RKO (cell line): Measurements from ENCODE around the gene FGF18.
"Not testable (repeated sequence)": the region's sequence is repeated elsewhere in the genome, so short reads cannot be mapped to it uniquely, and the experiment has no call there.

Experiments
- DNase-seq: peaks from one replicate; pipeline ENCODE4 v3.0.0-alpha.2; 2016; ENCODE audit warnings: low spot score

FGF18 gene

DNA sequence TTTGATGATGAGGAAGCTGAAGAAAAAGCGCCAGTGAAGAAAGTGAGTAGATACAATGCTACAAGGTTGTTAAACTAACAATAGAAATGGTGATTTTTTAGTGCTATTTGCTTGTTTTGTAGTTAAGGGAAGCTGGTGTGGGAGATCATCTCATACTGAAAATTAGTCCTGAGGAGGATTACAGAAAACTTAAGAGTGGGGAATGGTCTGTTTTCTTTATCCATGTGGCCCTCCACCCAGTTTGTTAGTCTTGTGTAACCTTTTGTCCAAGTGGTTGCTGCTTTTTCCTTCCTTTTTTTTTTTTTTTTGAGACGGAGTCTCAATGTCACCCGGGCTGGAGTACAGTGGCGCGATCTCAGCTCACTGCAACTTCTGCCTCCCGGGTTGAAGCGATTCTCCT is 19.3 kb upstream of the FGF18 start:
- no peak for DNase-seq

DNA sequence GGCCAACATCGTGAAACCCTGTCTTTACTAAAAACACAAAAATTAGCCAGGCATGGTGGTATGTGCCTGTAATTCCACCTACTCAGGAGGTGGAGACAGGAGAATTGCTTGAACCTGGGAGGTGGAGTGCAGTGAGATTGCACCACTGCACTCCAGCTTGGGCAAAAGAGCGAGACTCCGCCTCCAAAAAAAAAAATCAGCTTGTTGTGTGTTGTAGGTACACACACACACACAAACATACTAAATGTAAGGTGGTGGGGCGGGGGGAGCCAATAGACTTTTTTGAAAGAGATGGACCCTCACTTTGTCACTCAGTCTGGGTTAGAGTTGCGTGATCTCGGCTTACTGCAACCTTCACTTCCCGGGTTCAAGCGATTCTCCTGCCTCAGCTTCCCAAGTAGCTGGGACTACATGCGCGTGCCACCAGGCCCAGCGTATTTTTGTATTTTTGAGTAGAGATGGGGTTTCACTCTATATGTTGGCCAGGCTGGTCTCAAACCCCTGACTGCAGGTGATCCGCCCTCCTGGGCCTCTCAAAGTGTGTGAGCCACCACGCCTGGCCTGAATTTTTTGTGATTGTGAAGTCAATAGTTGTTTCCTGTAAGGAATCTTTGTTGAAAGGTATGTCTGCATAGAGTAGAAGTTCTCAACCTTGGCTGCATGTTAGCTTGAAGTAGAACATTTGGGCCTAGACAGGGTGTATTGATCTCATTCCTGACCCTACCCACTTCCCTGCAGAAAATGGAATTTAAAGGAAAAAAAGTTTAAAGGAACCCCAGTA is 18.1 kb upstream of the FGF18 start:
- no peak for DNase-seq

DNA sequence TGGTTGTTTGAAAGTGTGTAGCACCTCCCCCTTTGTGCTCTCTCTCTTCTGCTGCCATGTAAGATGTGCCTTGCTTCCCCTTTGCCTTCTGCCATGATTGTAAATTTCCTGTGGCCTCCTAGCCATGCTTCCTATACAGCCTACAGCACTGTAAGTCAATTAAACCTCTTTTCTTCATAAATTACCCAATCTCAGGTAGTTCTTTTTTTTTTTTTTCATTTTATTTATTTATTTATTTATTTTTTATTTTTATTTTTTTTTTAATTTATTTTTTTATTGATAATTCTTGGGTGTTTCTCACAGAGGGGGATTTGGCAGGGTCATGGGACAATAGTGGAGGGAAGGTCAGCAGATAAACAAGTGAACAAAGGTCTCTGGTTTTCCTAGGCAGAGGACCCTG is 16.7 kb upstream of the FGF18 start:
- DNase-seq = not testable (repeated sequence)

DNA sequence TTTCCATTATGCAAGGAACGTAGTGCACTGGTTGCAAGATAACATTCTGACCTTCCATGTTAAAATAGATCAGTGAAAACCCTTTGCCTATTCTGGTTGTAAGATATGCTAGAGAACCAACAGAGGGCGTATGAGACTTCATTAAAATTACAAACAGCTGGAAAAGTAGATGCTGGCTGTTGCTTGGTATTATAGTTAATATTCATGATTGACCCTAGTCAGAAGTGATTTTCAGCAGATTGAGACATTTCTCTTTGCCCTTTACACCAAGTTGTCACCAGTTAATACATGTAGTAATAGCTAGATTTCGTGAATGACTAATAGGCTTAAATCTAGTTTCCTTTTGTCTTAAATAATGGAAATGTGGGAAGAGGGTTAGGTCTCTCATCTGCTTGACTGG is 13.8 kb upstream of the FGF18 start:
- DNase-seq = peak; percentile 72

DNA sequence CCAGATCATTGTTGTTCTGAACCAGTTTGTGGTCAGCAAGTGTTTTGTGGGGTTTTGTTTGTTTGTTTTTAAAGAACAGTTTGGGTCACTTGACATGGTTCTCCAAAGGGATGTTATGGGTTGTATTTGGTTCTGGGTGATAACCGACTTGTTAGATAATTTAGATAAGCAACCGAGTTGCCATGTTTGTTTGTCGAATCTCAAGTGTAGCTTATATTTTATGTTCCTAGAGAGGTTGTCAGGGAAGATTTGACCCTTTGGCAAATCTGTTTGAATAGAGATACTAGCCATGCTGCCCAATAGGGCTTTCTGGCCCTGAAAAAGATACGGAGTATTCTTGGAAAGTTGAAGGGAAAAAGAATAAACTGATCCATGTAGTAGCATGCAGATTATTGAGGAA is 12.2 kb upstream of the FGF18 start:
- no peak for DNase-seq

DNA sequence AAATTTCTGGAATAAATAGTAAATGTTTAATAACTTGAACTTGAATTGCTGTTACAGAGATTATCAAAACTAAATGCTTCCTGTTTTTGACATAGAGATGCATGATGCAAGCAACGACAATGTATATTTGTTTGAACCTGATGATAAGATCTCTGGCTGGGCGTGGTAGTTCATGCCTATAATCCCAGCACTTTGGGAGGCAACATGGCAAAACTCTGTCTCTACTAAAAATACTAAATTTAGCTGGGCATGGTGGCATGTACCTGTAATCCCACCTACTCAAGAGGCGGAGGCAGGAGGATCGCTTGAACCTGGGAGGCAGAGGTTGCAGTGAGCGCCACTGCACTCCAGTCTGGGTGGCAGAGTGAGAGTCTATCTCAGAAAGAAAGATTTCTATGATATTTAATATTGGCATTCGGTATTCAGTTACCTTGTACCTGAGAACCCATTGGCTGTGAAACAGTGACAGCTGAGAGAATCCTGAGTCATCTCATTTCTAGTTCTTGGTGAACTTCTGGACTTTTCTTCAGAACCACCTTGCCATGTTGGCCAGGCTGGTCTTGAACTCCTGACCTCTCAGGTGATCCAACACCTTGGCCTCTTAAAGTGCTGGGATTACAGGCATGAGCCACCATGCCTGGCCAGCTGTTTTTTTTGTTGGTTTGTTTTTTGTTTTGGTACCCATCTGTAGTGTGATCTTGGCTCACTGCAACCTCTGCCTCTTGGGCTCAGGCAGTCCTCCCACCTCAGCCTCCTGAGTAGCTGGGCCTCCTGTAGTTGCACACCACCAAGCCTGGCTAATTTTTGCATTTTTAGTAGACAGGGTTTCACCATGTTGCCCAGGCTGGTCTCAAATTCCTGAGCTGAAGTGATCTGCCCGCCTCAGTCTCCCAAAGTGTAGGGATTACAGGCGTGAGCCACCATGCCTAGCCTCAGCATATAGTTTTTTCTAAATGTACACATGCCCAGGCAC is 10.0 kb upstream of the FGF18 start:
- DNase-seq = no peak

DNA sequence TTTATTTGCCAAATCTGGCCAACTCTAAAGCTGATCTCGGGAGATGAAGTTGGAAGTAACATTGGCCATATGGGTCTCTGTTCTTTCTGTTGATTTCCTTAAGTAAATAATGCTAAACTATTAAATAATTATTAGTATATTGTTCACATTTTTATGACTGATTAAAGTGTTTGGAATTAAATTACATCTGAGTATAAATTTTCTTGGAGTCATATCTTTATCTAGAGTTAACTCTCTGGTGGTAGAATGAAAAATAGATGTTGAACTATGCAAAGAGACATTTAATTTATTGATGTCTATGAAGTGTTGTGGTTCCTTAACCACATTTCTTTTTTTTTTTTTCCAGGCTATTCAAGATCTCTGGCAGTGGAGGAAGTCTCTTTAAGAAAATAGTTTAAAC is 9.3 kb upstream of the FGF18 start:
- DNase-seq = no peak

DNA sequence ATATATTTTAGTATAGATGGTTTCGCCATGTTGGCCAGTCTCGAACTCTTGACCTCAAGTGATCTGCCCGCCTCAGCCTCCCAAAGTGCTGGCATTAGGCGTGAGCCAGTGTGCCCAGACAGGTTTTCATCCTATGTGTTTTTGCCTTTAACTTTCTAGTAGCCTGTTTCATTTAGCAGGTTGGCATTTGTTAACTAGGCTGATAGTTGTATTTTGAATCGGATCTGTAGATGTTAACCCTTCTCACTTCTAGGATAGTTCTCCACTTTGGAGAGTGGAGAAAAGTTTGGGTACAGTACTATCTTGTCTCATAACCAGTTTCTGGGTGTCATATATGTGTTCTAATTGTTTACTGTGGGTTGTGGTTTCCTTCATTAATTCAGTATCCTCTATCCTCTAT is 7.3 kb upstream of the FGF18 start:
- no peak for DNase-seq

DNA sequence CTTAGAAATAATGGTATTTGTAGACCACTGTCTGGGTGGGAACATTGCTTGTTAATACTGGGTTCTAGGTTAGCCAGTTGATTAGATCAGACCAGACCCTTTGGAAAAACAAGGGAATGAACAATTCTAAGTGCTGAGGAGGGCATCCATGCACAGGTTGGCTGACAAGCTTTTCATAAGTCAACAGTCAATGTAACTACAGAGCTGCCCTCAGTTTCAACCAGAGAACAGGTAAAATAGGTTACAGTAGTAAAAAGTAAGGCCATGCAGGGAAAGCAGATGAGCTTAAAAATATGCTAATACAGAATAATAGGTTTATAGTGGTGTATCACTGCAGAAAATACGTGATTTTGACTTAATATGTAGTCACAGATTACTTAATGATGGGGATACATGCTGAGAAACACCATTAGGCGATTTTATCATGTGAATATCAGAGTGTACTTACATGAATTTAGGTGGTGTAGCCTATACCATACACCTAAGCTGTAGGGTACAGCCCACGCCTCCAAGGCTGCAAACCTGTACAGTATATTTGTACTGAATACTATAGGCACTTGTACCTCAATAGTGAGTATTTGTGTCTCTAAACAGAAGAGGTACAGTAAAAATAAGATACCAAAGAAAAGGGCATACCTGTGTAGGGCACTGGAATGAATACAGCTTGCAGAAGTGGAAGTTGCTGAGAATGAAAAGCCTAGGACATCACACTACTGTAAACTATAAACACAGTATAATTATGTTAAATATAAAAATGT is 6.1 kb upstream of the FGF18 start:
- DNase-seq = no peak

DNA sequence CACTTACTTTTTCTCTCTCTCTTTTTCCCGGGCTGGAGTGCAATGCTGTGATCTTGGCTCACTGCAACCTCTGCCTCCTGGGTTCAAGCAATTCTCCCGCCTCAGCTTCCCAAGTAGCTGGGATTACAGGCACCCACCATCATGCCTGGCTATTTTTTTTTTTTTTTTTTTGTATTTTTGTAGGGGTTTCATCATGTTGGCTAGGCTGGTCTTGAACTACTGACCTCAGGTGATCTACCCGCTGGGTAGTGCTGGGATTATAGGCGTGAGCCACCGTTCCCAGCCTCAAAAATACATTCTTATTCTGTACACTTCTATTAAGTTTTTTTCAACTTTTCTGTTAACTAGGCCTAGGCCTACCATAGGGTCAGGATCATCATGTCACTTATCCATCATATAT is 5.5 kb upstream of the FGF18 start:
- DNase-seq = not testable (repeated sequence)

DNA sequence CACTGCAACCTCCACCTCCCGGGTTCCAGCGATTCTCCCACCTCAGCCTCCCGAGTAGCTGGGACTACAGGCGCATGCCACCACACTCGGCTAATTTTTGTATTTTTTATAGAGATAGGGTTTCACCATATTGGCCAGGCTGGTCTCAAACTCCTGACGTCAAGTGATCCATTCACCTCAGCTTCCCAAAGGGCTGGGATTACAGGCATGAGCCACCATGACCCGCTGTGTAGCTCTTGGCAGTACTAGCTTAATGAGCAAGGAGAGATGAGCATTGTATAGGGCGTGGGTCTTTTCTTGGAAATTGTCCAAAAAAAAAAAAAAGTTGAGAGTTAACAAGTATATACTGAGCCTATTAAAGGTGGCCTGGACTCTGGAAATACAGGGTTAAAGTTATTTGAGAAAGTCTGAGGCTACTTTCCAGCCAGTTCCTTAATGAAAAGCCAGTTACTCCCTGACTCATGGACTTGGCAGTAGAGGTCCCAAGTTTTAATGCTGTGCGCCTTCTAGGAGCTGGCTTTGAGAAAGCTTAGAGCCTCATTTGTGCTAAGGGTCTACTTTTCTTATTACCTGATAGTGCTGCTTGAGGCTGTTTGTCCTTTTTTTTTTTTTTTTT is 4.2 kb upstream of the FGF18 start:
- peak; percentile 51 for DNase-seq

DNA sequence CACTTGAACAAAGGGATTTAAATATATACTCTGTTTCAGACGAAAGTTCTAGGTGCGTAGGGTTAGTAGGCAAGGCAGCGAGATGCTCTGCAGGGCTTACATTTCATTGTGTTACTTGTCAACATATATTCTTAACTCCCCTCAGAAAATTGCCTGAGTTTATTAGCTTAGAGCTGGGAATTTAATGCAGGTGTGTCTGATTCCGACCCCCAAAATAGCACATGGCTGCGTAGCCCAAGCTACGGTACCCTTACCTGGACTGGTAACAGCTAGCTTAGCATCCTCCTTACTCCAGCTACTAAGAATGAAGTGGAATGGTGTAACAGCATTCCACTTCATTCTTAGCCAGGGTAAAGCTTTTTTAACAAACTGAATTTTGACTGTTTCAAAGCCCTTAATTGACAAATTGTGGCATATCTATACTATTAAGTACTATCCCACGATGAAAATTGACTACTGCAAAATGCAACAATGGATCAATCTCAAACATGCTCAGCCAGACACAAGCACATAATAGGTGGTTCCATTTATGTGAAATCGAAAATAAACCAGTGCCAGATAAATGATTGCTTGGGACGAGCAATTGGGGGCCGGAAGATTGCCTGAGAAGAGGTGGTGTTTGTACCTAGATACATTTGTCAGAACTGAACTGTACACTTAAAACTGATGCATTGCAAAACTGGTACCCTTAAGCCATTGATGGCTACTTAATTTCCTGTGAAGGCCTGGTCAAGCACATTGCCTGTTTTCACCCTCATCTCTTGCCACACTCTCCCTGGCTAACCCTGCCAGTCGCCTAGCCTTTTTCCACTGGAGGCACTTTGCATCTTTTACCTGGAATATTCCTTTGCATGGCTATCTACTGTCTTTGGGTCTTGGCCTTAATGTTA is 3.0 kb upstream of the FGF18 start:
- no peak for DNase-seq

DNA sequence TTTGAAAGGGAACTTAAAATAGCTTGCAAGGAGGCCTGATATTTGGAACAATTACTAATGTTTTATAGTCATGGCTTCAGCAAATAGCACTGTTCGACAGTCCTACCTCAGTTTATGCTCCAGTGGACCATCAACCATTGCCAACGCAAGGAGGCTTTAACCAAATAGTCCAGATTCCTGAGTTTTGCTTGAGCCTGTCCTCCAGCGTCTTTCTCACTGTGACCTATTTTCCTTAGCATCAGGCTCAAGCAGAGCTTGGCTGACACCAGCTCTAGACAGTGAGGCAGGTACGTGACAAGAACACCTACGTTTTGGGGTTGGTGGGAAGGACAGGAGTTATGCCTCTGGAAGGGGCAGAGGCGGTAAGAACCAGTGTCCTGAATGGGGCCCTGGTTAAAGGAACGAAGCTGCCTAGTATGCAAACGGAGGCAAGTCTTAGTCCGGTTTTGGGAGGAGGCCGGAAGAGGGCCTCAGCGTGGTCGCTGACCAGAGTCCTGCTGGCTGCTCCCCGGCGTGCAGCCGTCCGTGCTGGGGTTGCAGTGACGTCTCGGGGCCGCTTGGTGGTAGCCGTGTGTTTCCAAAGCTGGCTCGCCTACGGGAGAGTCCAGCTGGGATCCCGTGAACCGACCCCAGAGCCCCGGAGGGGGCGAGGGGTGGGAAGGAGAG is 998 bp upstream of the FGF18 start:
- peak; percentile 87 for DNase-seq

DNA sequence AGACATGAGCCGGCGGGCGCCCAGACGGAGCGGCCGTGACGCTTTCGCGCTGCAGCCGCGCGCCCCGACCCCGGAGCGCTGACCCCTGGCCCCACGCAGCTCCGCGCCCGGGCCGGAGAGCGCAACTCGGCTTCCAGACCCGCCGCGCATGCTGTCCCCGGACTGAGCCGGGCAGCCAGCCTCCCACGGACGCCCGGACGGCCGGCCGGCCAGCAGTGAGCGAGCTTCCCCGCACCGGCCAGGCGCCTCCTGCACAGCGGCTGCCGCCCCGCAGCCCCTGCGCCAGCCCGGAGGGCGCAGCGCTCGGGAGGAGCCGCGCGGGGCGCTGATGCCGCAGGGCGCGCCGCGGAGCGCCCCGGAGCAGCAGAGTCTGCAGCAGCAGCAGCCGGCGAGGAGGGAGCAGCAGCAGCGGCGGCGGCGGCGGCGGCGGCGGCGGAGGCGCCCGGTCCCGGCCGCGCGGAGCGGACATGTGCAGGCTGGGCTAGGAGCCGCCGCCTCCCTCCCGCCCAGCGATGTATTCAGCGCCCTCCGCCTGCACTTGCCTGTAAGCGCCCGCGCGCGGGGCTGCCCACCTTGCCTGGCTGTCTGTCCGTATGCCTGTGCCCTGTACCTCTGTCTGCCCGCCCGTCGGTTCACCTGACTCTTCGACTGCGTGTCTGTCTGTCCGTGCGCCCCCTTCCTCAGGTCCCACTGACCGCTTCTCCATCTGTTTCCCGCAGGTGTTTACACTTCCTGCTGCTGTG is 412 bp downstream of the FGF18 start:
- DNase-seq = no peak

DNA sequence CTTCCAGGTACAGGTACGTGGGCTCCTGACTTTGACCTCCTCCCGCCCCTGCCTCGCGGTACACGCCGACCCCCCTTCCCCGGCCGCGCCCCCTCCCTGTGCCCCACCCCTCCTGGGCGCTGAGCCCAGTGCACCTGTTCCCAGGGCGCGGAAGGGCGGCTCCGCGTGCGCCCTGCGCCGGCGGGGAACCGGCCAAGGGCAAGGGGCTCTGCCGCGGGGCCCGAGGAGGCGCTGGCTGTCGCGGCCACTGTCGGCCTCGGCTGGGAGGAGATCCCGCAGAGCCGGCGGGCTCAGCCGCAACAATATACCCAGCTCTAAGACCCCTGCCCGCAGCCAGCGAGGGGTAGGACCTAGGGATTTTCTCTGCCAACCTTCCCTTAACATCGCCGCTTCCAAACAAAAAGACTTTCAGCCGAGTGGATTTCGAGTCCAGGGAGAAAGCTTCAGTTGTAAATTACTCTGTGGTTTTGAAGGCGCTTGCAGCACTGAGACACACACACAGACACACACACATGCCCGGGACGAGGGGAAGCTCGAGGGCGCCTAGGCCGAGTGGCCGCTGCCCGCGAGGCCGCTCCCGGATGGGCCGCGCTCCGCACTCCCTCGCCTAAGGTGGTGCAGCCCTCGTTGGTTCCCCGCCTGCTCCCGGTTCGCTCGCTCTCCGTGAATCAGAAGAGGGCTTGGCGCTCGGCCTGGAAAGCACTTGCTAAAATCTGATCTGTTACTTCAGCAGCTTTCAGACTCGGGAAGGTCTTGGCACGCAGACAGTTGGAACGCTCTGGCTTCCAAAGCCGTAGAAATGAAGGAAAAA is 1.2 kb downstream of the FGF18 start:
- DNase-seq = no peak

DNA sequence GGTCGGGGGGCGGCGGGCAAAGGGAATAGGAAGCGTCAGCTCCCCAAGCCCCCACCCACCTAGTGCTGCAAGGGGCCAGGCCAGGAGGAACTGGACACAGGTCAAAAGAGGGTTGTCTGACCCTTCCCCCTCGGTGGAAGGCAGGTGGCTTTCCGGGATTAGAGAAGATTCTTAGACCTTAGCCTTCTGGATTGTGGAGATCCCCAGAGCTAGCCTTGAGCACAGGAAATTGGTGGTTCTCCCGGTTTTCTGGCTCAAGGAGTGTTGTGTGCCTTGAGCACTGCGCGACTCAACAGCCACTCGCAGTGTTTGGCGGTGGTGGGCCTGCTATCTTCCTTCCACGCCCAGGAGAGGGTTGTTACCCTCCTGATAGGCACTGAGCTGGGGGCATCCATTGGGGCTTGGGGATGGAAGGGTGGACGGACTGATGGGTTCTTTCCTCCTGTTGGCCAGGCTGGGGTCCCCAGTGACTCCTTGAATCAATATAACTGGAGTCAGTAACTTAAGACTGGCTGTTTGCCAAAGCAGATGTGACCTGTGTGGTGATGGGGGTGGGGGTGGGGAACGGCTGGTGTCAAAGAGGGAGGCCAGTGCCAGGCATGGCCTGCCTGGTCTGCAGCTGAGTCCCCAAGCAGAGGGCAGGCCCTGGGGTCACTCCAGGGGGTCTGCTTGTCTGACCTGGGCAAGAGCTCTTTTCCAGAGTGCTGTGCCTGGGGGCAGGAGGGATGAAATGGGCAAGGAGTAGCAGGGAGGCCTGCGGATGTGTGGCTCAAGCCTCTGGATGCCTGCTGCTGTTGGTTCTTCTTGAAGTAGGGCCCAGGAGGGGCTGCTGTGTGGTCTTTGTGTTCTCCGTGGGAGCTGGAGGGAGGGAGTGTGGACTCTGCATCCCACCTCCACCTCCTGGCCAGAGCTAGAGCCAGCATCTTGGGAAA is 2.1 kb downstream of the FGF18 start:
- DNase-seq = no peak

DNA sequence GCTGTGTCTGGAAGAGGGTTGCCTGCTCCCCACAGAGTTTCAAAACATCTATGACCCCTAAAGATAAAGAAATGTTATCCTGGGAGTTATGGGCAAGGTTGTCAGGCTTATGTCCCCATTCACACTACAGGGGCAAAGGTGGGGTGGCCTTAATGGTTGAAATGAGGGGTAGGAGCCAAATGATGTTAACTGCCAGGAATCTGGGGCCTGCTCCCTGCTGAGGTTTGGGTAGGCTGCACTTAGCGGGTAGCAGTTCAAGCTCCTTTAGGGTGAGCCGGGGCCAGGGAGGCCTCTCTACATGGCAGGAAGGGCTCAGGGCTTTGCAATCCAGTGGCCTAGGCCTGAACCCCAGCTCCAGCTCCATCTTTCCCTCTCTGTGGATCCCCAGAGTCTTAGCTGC is 3.0 kb downstream of the FGF18 start:
- no peak for DNase-seq
